Measurements from ENCODE around the gene NTF3.

The NTF3 gene

DNA sequence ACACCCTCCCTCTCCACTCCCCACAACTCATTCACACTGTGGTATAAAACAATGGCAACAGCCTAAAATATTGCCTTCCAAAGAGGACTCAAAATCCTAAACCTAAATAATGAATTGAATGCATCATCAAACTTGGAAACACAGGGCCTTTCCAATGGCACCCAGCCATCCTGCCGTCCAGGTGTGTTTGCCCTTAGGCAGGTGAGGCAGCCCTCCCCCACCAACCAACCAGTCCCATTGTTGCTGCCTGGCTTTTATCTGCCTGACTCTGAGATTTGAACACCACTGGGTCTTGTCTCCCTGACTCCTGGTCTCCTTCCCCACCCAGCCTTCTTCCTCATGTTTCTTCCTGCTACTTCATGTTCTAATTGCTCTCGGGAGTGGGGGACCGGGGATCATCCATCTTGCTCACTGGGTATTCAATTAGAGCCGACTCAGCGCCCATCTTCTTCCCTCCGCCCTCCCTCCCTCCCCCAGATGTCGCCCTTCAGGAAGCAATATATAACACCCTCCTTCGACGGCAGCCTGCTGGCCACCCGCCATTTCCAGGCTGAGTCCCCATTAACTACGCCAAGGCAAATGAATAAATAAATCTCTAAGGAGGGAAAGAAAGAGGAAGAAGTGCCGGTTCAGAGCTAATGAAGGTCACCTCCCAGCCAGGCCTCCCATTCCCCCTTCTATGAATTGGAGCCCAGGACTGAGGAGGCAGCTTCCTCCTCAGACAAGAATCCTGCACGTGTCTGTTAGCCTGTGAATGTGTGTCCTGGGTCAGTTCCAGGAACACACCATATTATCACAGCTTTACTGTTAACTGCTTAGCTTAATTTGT lies 36.3 kb upstream of the NTF3 start:
- H3K4me3 ChIP-seq (ENCODE audit: low read depth, low read length), result no peak overlapping the region
- TF ChIP-seq, protein P1, sequence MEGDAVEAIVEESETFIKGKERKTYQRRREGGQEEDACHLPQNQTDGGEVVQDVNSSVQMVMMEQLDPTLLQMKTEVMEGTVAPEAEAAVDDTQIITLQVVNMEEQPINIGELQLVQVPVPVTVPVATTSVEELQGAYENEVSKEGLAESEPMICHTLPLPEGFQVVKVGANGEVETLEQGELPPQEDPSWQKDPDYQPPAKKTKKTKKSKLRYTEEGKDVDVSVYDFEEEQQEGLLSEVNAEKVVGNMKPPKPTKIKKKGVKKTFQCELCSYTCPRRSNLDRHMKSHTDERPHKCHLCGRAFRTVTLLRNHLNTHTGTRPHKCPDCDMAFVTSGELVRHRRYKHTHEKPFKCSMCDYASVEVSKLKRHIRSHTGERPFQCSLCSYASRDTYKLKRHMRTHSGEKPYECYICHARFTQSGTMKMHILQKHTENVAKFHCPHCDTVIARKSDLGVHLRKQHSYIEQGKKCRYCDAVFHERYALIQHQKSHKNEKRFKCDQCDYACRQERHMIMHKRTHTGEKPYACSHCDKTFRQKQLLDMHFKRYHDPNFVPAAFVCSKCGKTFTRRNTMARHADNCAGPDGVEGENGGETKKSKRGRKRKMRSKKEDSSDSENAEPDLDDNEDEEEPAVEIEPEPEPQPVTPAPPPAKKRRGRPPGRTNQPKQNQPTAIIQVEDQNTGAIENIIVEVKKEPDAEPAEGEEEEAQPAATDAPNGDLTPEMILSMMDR (IDR thresholded peaks at IDR 0.05; ENCODE audit: borderline replicate concordance, insufficient read depth, low read depth, low read length), result no peak

- no peak overlapping the region for H3K4me3 ChIP-seq (ENCODE audit: low read depth, low read length)
- TF ChIP-seq, protein P1 (IDR thresholded peaks at IDR 0.05; ENCODE audit: borderline replicate concordance, insufficient read depth, low read depth, low read length), result no peak
Measured at GRCh38 chr12:5396541-5396940, 35.4 kb upstream of the NTF3 start.

DNA sequence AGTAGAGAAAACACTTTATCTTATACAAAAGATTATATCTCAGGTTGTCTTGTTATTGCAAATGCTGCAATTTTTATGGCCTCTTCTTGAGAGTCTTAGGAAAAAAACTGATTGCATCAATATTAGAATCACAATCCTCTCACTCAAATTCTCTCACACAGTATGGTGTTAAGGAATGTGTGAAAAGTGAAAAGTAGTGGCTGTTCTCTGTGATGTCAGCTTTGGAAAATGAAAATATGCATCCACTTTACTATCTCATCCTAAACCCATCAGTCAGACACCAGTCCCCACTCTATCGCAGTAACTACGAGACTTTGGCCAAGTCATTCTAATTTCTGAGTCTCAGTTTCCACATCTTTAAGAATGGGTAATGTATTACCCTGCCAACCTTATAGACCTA lies 32.6 kb upstream of the NTF3 start:
- TF ChIP-seq, protein P1 (IDR thresholded peaks at IDR 0.05; ENCODE audit: borderline replicate concordance, insufficient read depth, low read depth, low read length), result no peak
- no peak overlapping the region for H3K4me3 ChIP-seq (ENCODE audit: low read depth, low read length)

GRCh38 chr12:5402009-5402935 lies 29.6 kb upstream of the NTF3 start:
- TF ChIP-seq, protein P1 (IDR thresholded peaks at IDR 0.05; ENCODE audit: borderline replicate concordance, insufficient read depth, low read depth, low read length), result no peak
- H3K4me3 ChIP-seq (ENCODE audit: low read depth, low read length), result no peak overlapping the region

DNA sequence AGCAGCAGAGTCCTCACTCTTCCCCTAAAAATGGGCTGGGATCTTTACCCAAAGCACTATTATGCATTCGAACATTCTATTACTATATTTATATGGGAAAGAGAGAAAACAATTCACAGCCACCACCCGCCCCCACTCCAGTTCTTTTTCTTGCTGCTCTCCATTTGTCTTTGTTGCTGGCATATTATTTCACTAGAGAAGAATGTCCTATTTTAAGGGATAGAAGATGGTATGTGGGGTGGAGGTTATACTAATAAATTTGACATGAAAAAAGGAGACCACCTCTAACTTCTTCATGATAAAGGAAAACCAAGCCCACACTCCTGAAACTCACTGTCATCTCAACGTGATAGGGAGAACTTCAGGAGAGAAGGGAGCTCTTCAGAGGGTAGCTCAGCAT lies 28.5 kb upstream of the NTF3 start:
- no peak overlapping the region for H3K4me3 ChIP-seq (ENCODE audit: low read depth, low read length)
- TF ChIP-seq, protein P1 (IDR thresholded peaks at IDR 0.05; ENCODE audit: borderline replicate concordance, insufficient read depth, low read depth, low read length), result no peak

GRCh38 chr12:5407034-5407856 lies 24.7 kb upstream of the NTF3 start:
- H3K4me3 ChIP-seq (ENCODE audit: low read depth, low read length), result no peak overlapping the region

More at GRCh38 chr12:5407034-5407856, 24.7 kb upstream of the NTF3 start:
- TF ChIP-seq, protein P1 (IDR thresholded peaks at IDR 0.05; ENCODE audit: borderline replicate concordance, insufficient read depth, low read depth, low read length), result no peak

Measured in GM12875 (cell line).